ENCODE measurements around the gene OSBPL2.

OSBPL2 gene

GRCh38 chr20:62282877-62283503 is 44.7 kb downstream of the OSBPL2 start:
- no peak for TF ChIP-seq USF1 (IDR thresholded peaks at IDR 0.05)
- no peak for TF ChIP-seq NFIC (IDR thresholded peaks at IDR 0.05)
- TF ChIP-seq EGR1 (IDR thresholded peaks at IDR 0.05) = no peak
- TF ChIP-seq RAD21 (IDR thresholded peaks at IDR 0.05; ENCODE audit: low read depth) = no peak
- no peak for TF ChIP-seq TAF1 (IDR thresholded peaks at IDR 0.05; ENCODE audit: low read depth)
- no peak for TF ChIP-seq EP300 (IDR thresholded peaks at IDR 0.05; ENCODE audit: borderline replicate concordance)
- TF ChIP-seq YY1 (IDR thresholded peaks at IDR 0.05; ENCODE audit: low read depth) = no peak
- TF ChIP-seq MAX (IDR thresholded peaks at IDR 0.05) = no peak
- TF ChIP-seq ZBTB7A (IDR thresholded peaks at IDR 0.05; ENCODE audit: low read depth) = no peak
- no peak for TF ChIP-seq TCF12 (IDR thresholded peaks at IDR 0.05; ENCODE audit: low read depth)
- no peak for TF ChIP-seq REST (IDR thresholded peaks at IDR 0.05; ENCODE audit: low read depth)
- TF ChIP-seq TEAD4 (IDR thresholded peaks at IDR 0.05) = no peak
- no peak for TF ChIP-seq CEBPB (IDR thresholded peaks at IDR 0.05)
- no peak for TF ChIP-seq CREB1 (IDR thresholded peaks at IDR 0.05; ENCODE audit: low read depth)
- no peak for TF ChIP-seq FOXM1 (IDR thresholded peaks at IDR 0.05; ENCODE audit: borderline replicate concordance, low read depth)

GRCh38 chr20:62284448-62284847 is 46.1 kb downstream of the OSBPL2 start:
- no peak for TF ChIP-seq TAF1 (IDR thresholded peaks at IDR 0.05; ENCODE audit: low read depth)
- no peak for TF ChIP-seq USF1 (IDR thresholded peaks at IDR 0.05)
- no peak for TF ChIP-seq RAD21 (IDR thresholded peaks at IDR 0.05; ENCODE audit: low read depth)
- no peak for TF ChIP-seq MAX (IDR thresholded peaks at IDR 0.05)
- no peak for TF ChIP-seq EGR1 (IDR thresholded peaks at IDR 0.05)
- no peak for TF ChIP-seq YY1 (IDR thresholded peaks at IDR 0.05; ENCODE audit: low read depth)
- TF ChIP-seq TEAD4 (IDR thresholded peaks at IDR 0.05) = no peak
- no peak for TF ChIP-seq NFIC (IDR thresholded peaks at IDR 0.05)
- no peak for TF ChIP-seq CREB1 (IDR thresholded peaks at IDR 0.05; ENCODE audit: low read depth)
- TF ChIP-seq EP300 (IDR thresholded peaks at IDR 0.05; ENCODE audit: borderline replicate concordance) = no peak

GRCh38 chr20:62285151-62285550 is 46.8 kb downstream of the OSBPL2 start:
- TF ChIP-seq USF1 (IDR thresholded peaks at IDR 0.05) = no peak
- no peak for TF ChIP-seq REST (IDR thresholded peaks at IDR 0.05; ENCODE audit: low read depth)
- TF ChIP-seq TAF1 (IDR thresholded peaks at IDR 0.05; ENCODE audit: low read depth) = no peak
- TF ChIP-seq EGR1 (IDR thresholded peaks at IDR 0.05) = no peak
- TF ChIP-seq ZBTB7A (IDR thresholded peaks at IDR 0.05; ENCODE audit: low read depth) = no peak
- no peak for TF ChIP-seq TCF12 (IDR thresholded peaks at IDR 0.05; ENCODE audit: low read depth)
- no peak for TF ChIP-seq CEBPB (IDR thresholded peaks at IDR 0.05)
- TF ChIP-seq MAX (IDR thresholded peaks at IDR 0.05) = no peak
- TF ChIP-seq NFIC (IDR thresholded peaks at IDR 0.05) = no peak
- TF ChIP-seq CREB1 (IDR thresholded peaks at IDR 0.05; ENCODE audit: low read depth) = no peak
- no peak for TF ChIP-seq YY1 (IDR thresholded peaks at IDR 0.05; ENCODE audit: low read depth)
- no peak for TF ChIP-seq RAD21 (IDR thresholded peaks at IDR 0.05; ENCODE audit: low read depth)
- TF ChIP-seq TEAD4 (IDR thresholded peaks at IDR 0.05) = no peak
- TF ChIP-seq FOXM1 (IDR thresholded peaks at IDR 0.05; ENCODE audit: borderline replicate concordance, low read depth) = no peak
- TF ChIP-seq EP300 (IDR thresholded peaks at IDR 0.05; ENCODE audit: borderline replicate concordance) = no peak

- TF ChIP-seq TEAD4 (IDR thresholded peaks at IDR 0.05) = no peak
Measured at GRCh38 chr20:62285722-62286121, 47.4 kb downstream of the OSBPL2 start.

GRCh38 chr20:62286493-62287064 is 48.3 kb downstream of the OSBPL2 start:
- TF ChIP-seq USF1 (IDR thresholded peaks at IDR 0.05) = no peak
- TF ChIP-seq YY1 (IDR thresholded peaks at IDR 0.05; ENCODE audit: low read depth) = no peak
- TF ChIP-seq CREB1 (IDR thresholded peaks at IDR 0.05; ENCODE audit: low read depth) = no peak

All from Ishikawa (cell line).